Liver (tissue), 3 donors: ENCODE measurements around the gene PSMB9.

ENCODE experiments used
- RAD21 ChIP-seq, 2 donors: IDR thresholded peaks; 2 replicates each; pipeline ENCODE4 v1.6.1; 2016; ENCODE audit warnings: antibody characterized with exemption in 2 of 2, mild to moderate bottlenecking in 2 of 2
- TF ChIP-seq, protein P1 (sequence below): IDR thresholded peaks from 2 replicates; pipeline ENCODE4 v1.6.1; 2016; ENCODE audit warnings: antibody characterized with exemption
- TF ChIP-seq, protein P2 (sequence below): fragments of 150-350 bp; IDR thresholded peaks from 2 replicates; pipeline ENCODE4 v1.5.1; 2017; ENCODE audit warnings: improper control_type of control experiment, low read depth, low read length; ENCODE audit not compliant: missing input control
- donor health status: healthy.
- donor health status: healthy.

DNA sequence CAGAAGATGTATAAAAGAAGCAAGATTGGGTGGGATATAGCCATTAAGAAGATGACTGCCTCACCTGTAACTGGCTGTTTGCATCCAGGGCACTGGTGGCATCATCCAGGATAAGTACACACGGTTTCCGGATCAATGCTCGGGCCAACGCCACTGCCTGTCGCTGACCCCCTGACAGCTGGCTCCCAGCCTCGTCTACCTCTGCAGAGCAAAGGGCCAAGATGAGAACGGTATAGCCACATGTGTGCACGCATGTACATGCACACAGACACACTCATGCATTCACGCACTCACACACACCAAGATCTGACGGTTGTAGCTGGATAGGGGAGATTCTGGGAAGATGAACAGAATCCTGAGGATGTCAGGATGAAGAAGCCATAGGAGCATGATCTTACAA, 7.0 kb upstream of the PSMB9 start:
- TF ChIP-seq, protein P1, sequence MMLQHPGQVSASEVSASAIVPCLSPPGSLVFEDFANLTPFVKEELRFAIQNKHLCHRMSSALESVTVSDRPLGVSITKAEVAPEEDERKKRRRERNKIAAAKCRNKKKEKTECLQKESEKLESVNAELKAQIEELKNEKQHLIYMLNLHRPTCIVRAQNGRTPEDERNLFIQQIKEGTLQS: no peak
- TF ChIP-seq, protein P2, sequence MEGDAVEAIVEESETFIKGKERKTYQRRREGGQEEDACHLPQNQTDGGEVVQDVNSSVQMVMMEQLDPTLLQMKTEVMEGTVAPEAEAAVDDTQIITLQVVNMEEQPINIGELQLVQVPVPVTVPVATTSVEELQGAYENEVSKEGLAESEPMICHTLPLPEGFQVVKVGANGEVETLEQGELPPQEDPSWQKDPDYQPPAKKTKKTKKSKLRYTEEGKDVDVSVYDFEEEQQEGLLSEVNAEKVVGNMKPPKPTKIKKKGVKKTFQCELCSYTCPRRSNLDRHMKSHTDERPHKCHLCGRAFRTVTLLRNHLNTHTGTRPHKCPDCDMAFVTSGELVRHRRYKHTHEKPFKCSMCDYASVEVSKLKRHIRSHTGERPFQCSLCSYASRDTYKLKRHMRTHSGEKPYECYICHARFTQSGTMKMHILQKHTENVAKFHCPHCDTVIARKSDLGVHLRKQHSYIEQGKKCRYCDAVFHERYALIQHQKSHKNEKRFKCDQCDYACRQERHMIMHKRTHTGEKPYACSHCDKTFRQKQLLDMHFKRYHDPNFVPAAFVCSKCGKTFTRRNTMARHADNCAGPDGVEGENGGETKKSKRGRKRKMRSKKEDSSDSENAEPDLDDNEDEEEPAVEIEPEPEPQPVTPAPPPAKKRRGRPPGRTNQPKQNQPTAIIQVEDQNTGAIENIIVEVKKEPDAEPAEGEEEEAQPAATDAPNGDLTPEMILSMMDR: no peak
- TF ChIP-seq RAD21 (IDR thresholded peaks at IDR 0.05): no peak
